ENCODE results near the gene LRIT3.

- TF ChIP-seq CTCF (IDR thresholded peaks at IDR 0.05) (no peak), POLR2A (IDR thresholded peaks at IDR 0.05) (no peak)
Observed at GRCh38 chr4:109827672-109828071, 20.2 kb upstream of the LRIT3 start, which contains the start of gene RRH.
